BJ (cell line): ENCODE results near the gene HCFC1. TPM values are rescaled to one million over a fixed set of nuclear protein-coding genes. Genes with fewer than 3 reads are reported as not detected.

Experiments
- CTCF ChIA-PET: fragments of 350-600 bp; formaldehyde crosslinking; extraction: SDS; loops from one replicate; lab custom pipeline; 2021; ENCODE audit warnings: antibody characterized with exemption, inconsistent platforms; lab: Yijun Ruan, JAX
- POLR2A ChIA-PET: fragments of 300-600 bp; sonication (Branson Sonifier 250); formaldehyde crosslinking; extraction: SDS; loops from one replicate; lab custom pipeline; 2021; ENCODE audit warnings: antibody characterized with exemption; lab: Charles Lee
- DNase-seq: peaks from one replicate; pipeline ENCODE4 v3.0.0-alpha.2; 2011; ENCODE audit warnings: low read depth
- H3K27me3 ChIP-seq: 2 replicates; pipeline ENCODE4 v1.6.0; 2011; ENCODE audit warnings: low read length; ENCODE audit not compliant: control insufficient read depth, insufficient read depth
- H3K36me3 ChIP-seq: 2 replicates; pipeline ENCODE4 v1.5.1; 2011; ENCODE audit warnings: low read length; ENCODE audit not compliant: control insufficient read depth, insufficient read depth
- H3K4me3 ChIP-seq: 2 replicates; pipeline ENCODE4 v1.5.1; 2011; ENCODE audit warnings: low read depth, mild to moderate bottlenecking, control low read depth, low read length
- polyA plus RNA-seq: library from polyadenylated mRNA; depleted of rRNA; stranded (reverse); fragments of >200 nt; gene quantifications from 2 replicates; pipeline ENCODE4 v1.2.3, GENCODE V29; 2011
- TF ChIP-seq, protein P1 (sequence below): IDR thresholded peaks from 2 replicates; pipeline ENCODE4 v1.5.1; 2011; ENCODE audit warnings: low read depth, mild to moderate bottlenecking, control low read depth, inconsistent platforms, low read length, moderate library complexity; ENCODE audit not compliant: insufficient read depth

Gene HCFC1
- polyA plus RNA-seq, 1 experiment, result 3.3 TPM

DNA sequence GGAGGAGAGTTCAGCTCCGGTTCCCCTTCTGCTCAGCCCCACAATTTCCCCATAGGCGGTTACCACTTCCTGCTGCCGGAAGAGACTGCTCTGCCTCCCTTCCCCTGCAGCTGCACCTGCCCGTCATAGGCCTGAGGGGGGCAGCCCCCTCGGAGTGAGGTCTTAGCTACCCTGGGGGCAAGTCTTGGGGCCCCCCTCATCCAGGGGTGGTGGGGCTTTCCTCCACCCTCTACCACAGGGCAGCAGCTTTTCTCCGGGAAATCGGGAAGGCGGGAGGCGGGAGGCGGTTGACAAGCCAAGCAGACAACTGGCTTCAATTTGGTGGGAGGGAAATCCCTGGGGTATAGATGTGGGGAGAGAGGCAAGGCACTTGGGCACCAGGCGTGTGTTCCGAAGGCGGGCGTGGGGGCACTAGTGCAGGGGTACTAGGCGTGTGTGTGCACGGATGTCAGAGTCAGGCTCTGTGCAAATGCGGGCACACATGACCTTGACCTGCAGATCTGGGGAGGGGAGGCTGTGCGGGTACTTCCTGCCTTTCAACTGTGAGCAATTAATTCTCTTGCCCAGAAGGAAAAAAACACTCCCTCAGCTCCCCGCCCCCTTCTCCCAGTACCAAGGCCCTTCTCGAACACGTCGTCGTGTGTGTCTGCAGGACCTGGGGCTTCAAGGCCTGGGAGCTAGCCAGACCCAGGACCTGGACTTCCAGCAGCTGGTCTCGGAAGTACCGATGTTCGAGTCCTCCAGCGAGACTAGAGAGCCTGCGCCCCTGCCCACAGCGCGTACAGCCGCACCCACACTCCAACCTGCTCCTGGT is 44.6 kb downstream of the HCFC1 start:
- no peak for DNase-seq
- POLR2A ChIA-PET, result no interaction called here
- peaks cover 8% of the 10 kb centered on the region for H3K36me3 ChIP-seq
- CTCF ChIA-PET, result interaction anchor here (0.9 to 3.2 kb wide), 4 partner anchors 14 to 163 kb away, joined by 3 to 23 read pairs (median 4); partner anchors contain the start of gene PLXNB3
- no peaks in the 10 kb centered on the region for H3K27me3 ChIP-seq
- H3K4me3 ChIP-seq, result peak overlapping the region; percentile 54
- TF ChIP-seq, protein P1, sequence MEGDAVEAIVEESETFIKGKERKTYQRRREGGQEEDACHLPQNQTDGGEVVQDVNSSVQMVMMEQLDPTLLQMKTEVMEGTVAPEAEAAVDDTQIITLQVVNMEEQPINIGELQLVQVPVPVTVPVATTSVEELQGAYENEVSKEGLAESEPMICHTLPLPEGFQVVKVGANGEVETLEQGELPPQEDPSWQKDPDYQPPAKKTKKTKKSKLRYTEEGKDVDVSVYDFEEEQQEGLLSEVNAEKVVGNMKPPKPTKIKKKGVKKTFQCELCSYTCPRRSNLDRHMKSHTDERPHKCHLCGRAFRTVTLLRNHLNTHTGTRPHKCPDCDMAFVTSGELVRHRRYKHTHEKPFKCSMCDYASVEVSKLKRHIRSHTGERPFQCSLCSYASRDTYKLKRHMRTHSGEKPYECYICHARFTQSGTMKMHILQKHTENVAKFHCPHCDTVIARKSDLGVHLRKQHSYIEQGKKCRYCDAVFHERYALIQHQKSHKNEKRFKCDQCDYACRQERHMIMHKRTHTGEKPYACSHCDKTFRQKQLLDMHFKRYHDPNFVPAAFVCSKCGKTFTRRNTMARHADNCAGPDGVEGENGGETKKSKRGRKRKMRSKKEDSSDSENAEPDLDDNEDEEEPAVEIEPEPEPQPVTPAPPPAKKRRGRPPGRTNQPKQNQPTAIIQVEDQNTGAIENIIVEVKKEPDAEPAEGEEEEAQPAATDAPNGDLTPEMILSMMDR, result no peak

DNA sequence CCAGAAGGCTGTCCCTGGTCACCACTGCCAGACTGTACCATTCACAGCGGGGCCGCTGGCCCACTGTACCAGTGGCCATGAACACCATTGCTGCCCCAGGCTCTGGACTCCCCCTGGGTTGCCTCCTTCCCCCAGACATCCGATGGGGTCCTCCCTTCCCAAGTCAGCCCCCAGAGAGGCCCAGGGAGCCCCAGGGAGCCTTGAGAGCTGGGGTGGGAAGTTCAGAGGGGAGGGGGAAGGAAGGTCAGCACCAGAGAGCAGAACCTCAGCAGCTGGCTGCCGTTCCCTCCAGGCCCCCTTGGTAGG is 45.1 kb downstream of the HCFC1 start:
- Histone ChIP-seq H3K27me3 (no peaks in the 10 kb centered on the region), H3K4me3 (no peak overlapping the region), H3K36me3 (peaks cover 6% of the 10 kb centered on the region)
- TF ChIP-seq, protein P1, result no peak
- CTCF ChIA-PET, result interaction anchor here (0.9 to 3.2 kb wide), 3 partner anchors 14 to 21 kb away, joined by 4 to 23 read pairs (median 4); no protein-coding TSS in a partner anchor
- DNase-seq, result no peak
- POLR2A ChIA-PET, result no interaction called here

DNA sequence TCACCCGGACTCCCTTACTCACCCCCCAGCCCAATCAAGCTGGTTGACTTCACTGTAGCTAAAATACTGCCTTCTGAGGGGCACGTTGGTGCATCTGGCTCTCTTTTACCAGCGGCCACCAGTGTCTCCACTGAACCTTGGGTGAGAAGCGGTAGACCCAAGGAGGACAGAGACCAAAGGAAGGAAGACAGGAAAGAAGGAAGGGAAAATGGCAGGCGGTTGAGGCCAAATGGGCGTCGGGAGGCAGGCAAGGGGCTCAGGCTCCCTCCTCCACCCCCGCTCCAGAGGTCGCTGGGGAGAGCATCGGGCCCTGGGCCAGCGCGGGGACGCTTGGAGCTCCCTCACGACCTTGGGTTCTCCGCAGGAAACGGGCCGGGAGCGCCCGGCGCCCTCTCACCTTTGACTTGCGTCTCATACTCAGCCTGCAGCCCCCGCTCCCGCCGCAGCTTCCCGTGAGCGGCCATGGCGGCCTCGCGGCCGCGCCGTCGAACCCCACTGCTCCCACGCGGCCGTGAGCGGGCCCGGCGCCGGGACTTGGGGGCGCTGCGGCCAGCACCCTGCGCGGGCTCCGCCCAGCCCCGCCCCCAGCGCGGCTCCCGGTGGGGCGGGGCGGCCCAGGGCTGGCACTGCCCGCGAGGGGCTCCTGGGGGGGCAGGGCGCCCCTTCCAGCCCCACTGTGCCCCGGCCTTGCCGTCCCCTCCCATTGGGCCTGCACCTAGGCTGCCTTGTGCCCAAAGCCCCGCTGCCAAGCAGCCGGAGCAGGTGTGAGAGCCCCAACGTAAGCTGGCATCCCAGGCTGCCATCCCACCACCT is 45.7 kb downstream of the HCFC1 start, which contains the start of gene ARHGAP4:
ARHGAP4 (minus strand) TSS at position 526 of the 813 bp plus-strand sequence; CDS start at position 464, 62 bp downstream.
- ChIA-PET POLR2A (no interaction called here), CTCF (interaction anchor here (0.9 to 3.2 kb wide), 4 partner anchors 13 to 162 kb away, joined by 4 to 23 read pairs (median 5); partner anchors contain the start of gene PLXNB3)
- Histone ChIP-seq H3K4me3 (no peak within 1 kb of the TSS), H3K36me3 (peaks cover 4% of the 10 kb centered on the region), H3K27me3 (no peaks in the 10 kb centered on the region)
- TF ChIP-seq, protein P1, result no peak
- no peak for DNase-seq

DNA sequence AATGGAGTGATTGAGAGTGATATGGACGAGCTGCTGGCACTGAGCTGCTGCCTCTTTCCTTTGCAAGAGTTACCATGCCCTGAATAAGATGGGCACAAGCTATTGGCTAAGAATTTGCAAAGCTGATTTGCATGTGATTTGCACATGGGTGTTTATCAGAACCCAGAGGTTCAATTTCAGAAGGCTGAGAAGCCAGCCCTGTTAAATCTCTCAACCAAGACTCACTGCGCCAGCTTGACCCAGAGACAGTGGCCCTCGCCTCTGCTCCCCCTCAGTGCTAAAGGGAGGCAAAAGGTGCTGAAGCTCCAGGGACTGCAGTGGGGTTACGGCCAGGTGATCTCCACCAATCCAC is 46.3 kb downstream of the HCFC1 start:
- no peak overlapping the region for H3K4me3 ChIP-seq
- no peaks in the 10 kb centered on the region for H3K27me3 ChIP-seq
- POLR2A ChIA-PET, result no interaction called here
- TF ChIP-seq, protein P1, result no peak
- no peak for DNase-seq
- CTCF ChIA-PET, result interaction anchor here (1.9 to 3.2 kb wide), 2 partner anchors 22 to 161 kb away, joined by 6 to 23 read pairs; partner anchors contain the start of gene PLXNB3
- peaks cover 3% of the 10 kb centered on the region for H3K36me3 ChIP-seq
